Gastroesophageal sphincter (tissue), 3 donors: ENCODE data around the gene BRPF3.

Experiments
- POLR2AphosphoS5 ChIP-seq: sonication (generic); formaldehyde crosslinking; IDR thresholded peaks from one replicate; pipeline ENCODE4 v1.6.1; 2017; ENCODE audit warnings: antibody characterized with exemption
- TF ChIP-seq, protein P1 (sequence below), 4 experiments: fragments of 200-600 bp in 2 of 4; fragments of 450-650 bp in 2 of 4; sonication (generic) in 1 of 4; IDR thresholded peaks; one replicate each; pipeline ENCODE4 v1.5.1; 2017 to 2019; ENCODE audit warnings: antibody characterized with exemption in 4 of 4, mild to moderate bottlenecking in 2 of 4, moderate library complexity in 2 of 4

DNA sequence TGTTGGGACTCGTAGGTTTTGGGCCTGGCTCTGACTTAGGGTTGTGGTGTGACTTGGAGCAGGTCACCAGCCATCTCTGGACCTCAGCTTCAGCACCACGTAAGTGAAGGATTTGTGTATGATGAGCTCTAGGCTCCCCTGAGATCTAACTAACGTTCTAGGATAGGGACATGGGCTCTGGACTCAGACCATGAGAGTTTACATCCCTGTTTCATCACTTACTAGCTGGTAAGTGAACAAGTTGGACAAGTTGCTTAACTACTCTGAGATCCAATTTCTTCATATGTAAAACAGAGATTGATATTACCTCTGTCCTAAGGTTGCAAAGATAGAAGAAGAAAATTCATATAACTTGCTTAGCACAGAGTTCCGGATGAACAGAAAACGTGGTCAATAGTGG is 53.0 kb downstream of the BRPF3 start:
- TF ChIP-seq, protein P1, sequence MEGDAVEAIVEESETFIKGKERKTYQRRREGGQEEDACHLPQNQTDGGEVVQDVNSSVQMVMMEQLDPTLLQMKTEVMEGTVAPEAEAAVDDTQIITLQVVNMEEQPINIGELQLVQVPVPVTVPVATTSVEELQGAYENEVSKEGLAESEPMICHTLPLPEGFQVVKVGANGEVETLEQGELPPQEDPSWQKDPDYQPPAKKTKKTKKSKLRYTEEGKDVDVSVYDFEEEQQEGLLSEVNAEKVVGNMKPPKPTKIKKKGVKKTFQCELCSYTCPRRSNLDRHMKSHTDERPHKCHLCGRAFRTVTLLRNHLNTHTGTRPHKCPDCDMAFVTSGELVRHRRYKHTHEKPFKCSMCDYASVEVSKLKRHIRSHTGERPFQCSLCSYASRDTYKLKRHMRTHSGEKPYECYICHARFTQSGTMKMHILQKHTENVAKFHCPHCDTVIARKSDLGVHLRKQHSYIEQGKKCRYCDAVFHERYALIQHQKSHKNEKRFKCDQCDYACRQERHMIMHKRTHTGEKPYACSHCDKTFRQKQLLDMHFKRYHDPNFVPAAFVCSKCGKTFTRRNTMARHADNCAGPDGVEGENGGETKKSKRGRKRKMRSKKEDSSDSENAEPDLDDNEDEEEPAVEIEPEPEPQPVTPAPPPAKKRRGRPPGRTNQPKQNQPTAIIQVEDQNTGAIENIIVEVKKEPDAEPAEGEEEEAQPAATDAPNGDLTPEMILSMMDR (IDR thresholded peaks at IDR 0.05), result no peak
- TF ChIP-seq POLR2AphosphoS5, result no peak
